Measurements from ENCODE around the gene RSL1D1.

DNA sequence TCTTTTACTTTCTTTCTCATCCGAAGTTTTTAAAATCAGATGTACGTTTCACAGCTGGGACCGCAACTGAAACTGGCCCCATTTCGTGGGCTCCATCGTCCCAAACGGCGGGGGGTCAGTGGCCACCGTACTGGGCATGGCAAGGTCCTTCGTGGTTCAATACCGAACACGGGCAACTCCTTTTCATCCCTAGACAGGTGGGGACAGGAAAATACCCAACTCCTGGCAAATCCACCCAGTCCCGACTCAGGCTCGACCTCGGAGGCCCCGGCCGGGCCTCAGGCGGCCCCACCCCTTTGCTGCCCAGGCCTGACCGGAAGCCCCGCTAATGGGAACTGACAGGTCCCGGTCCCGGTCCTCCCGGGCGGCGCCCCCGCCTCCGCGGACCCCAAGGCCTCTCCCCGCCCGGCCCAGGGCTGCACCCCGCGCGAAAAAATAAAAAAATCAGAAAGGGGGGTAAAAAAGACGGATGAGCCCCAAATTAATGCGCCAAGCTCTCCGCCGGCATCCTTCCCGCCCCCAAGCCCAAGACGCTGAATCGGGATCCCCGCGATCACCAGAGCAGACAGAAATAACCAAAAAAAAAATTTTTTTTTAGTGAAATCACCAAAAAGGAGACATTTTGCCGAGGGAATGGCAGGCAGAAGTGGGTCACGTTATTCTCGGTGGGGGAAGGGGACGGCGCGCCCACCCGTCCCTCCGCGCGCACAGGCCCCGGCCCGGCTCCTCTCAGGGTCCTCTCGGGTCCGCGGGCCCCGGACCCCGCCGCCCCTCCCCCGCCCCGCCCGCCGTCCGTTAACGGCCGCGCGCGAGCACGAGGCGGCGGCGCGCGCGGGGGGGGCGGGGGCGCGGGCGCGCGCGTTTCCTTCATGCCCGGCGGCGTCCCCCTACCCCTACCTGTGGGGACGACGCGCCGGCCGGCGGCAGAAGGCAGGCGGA lies 54.8 kb downstream of the RSL1D1 start:
- TF ChIP-seq CTCF (IDR thresholded peaks at IDR 0.05): no peak
- peak in 1 of 2 donors; percentile 32 for TF ChIP-seq POLR2A (IDR thresholded peaks at IDR 0.05)

Data from thyroid gland (tissue), 4 donors.